ENCODE results near the gene IGSF11.
A peak's percentile ranks its signal among the peaks of the same experiment; 100 is the strongest.
"Not testable (repeated sequence)": the region's sequence is repeated elsewhere in the genome, so short reads cannot be mapped to it uniquely, and the experiment has no call there.

The IGSF11 gene

GRCh38 chr3:119034256-119035013 lies at the start of gene IGSF11:
Gene IGSF11 (minus strand): TSS chr3:119034846. CDS start chr3:119034582, 264 bp downstream.
- peak; percentile 68 to 82 for DNase-seq (ENCODE audit: low read depth in 1 of 2, low spot score in 1 of 2)
- in situ Hi-C loops (cut with HindIII; ENCODE audit: low pct_unique_long_range_greater_than_20kb, low sequenced_read_pairs), result no loop called here
- no peak for TF ChIP-seq JUND (IDR thresholded peaks at IDR 0.05; ENCODE audit: low read depth)

- no peak for DNase-seq (ENCODE audit: low read depth in 1 of 2, low spot score in 1 of 2)
- no peak for TF ChIP-seq JUND (IDR thresholded peaks at IDR 0.05; ENCODE audit: low read depth)
- in situ Hi-C loops (cut with HindIII; ENCODE audit: low pct_unique_long_range_greater_than_20kb, low sequenced_read_pairs), result no loop called here
These were observed 45.7 kb upstream of the IGSF11 start for GRCh38 chr3:119080364-119080763.

- DNase-seq (ENCODE audit: low read depth in 1 of 2, low spot score in 1 of 2), result no peak
- TF ChIP-seq JUND (IDR thresholded peaks at IDR 0.05; ENCODE audit: low read depth), result no peak
- in situ Hi-C loops (cut with HindIII; ENCODE audit: low pct_unique_long_range_greater_than_20kb, low sequenced_read_pairs), result no loop called here
These were observed 38.8 kb upstream of the IGSF11 start for GRCh38 chr3:119073258-119074001.

GRCh38 chr3:119072451-119072850 lies 37.8 kb upstream of the IGSF11 start:
- in situ Hi-C loops (cut with HindIII; ENCODE audit: low pct_unique_long_range_greater_than_20kb, low sequenced_read_pairs), result not testable (repeated sequence)

GRCh38 chr3:119069725-119070124 lies 35.1 kb upstream of the IGSF11 start:
- in situ Hi-C loops (cut with HindIII; ENCODE audit: low pct_unique_long_range_greater_than_20kb, low sequenced_read_pairs), result no loop called here
- TF ChIP-seq JUND (IDR thresholded peaks at IDR 0.05; ENCODE audit: low read depth), result no peak
- DNase-seq (ENCODE audit: low read depth in 1 of 2, low spot score in 1 of 2), result no peak

More at GRCh38 chr3:119072451-119072850, 37.8 kb upstream of the IGSF11 start:
- DNase-seq (ENCODE audit: low read depth in 1 of 2, low spot score in 1 of 2), result not testable (repeated sequence)

- in situ Hi-C loops (cut with HindIII; ENCODE audit: low pct_unique_long_range_greater_than_20kb, low sequenced_read_pairs), result no loop called here
- DNase-seq (ENCODE audit: low read depth in 1 of 2, low spot score in 1 of 2), result no peak
- TF ChIP-seq JUND (IDR thresholded peaks at IDR 0.05; ENCODE audit: low read depth), result no peak
These were observed 28.8 kb upstream of the IGSF11 start for GRCh38 chr3:119063471-119063870.

GRCh38 chr3:119062892-119063291 lies 28.2 kb upstream of the IGSF11 start:
- no peak for TF ChIP-seq JUND (IDR thresholded peaks at IDR 0.05; ENCODE audit: low read depth)
- no peak for DNase-seq (ENCODE audit: low read depth in 1 of 2, low spot score in 1 of 2)
- in situ Hi-C loops (cut with HindIII; ENCODE audit: low pct_unique_long_range_greater_than_20kb, low sequenced_read_pairs), result no loop called here

GRCh38 chr3:119044593-119044992 lies 9.9 kb upstream of the IGSF11 start:
- no peak for DNase-seq (ENCODE audit: low read depth in 1 of 2, low spot score in 1 of 2)
- in situ Hi-C loops (cut with HindIII; ENCODE audit: low pct_unique_long_range_greater_than_20kb, low sequenced_read_pairs), result no loop called here
- no peak for TF ChIP-seq JUND (IDR thresholded peaks at IDR 0.05; ENCODE audit: low read depth)

- TF ChIP-seq JUND (IDR thresholded peaks at IDR 0.05; ENCODE audit: low read depth), result no peak
- in situ Hi-C loops (cut with HindIII; ENCODE audit: low pct_unique_long_range_greater_than_20kb, low sequenced_read_pairs), result no loop called here
- DNase-seq (ENCODE audit: low read depth in 1 of 2, low spot score in 1 of 2), result peak in 1 of 2 experiments; percentile 34
These were observed 7.5 kb upstream of the IGSF11 start for GRCh38 chr3:119042162-119042561.

GRCh38 chr3:119035014-119035346 lies 334 bp upstream of the IGSF11 start:
- in situ Hi-C loops (cut with HindIII; ENCODE audit: low pct_unique_long_range_greater_than_20kb, low sequenced_read_pairs), result no loop called here
- no peak for TF ChIP-seq JUND (IDR thresholded peaks at IDR 0.05; ENCODE audit: low read depth)

GRCh38 chr3:119033393-119034255 lies 1.0 kb downstream of the IGSF11 start:
- in situ Hi-C loops (cut with HindIII; ENCODE audit: low pct_unique_long_range_greater_than_20kb, low sequenced_read_pairs), result no loop called here

More at GRCh38 chr3:119035014-119035346, 334 bp upstream of the IGSF11 start:
- DNase-seq (ENCODE audit: low read depth in 1 of 2, low spot score in 1 of 2), result no peak

GRCh38 chr3:119025171-119025795 lies 9.4 kb downstream of the IGSF11 start:
- no peak for DNase-seq (ENCODE audit: low read depth in 1 of 2, low spot score in 1 of 2)
- TF ChIP-seq JUND (IDR thresholded peaks at IDR 0.05; ENCODE audit: low read depth), result no peak
- in situ Hi-C loops (cut with HindIII; ENCODE audit: low pct_unique_long_range_greater_than_20kb, low sequenced_read_pairs), result no loop called here

More at GRCh38 chr3:119033393-119034255, 1.0 kb downstream of the IGSF11 start:
- DNase-seq (ENCODE audit: low read depth in 1 of 2, low spot score in 1 of 2), result no peak
- no peak for TF ChIP-seq JUND (IDR thresholded peaks at IDR 0.05; ENCODE audit: low read depth)
